Stimulated activated CD4-positive, alpha-beta T cell treated with anti-CD3 and anti-CD28 coated beads, Interleukin-2, amount 100 ng/mL, for 24 hours (primary cell): ENCODE data around the gene BCAM.
"Not testable (repeated sequence)": the region's sequence is repeated elsewhere in the genome, so short reads cannot be mapped to it uniquely, and the experiment has no call there.

Experiments used
- DNase-seq, 2 donors: peaks; one replicate each; pipeline ENCODE4 v3.0.0-alpha.2; 2020

The BCAM gene

GRCh38 chr19:44818466-44819031, 9.6 kb downstream of the BCAM start:
- DNase-seq: no peak

DNA sequence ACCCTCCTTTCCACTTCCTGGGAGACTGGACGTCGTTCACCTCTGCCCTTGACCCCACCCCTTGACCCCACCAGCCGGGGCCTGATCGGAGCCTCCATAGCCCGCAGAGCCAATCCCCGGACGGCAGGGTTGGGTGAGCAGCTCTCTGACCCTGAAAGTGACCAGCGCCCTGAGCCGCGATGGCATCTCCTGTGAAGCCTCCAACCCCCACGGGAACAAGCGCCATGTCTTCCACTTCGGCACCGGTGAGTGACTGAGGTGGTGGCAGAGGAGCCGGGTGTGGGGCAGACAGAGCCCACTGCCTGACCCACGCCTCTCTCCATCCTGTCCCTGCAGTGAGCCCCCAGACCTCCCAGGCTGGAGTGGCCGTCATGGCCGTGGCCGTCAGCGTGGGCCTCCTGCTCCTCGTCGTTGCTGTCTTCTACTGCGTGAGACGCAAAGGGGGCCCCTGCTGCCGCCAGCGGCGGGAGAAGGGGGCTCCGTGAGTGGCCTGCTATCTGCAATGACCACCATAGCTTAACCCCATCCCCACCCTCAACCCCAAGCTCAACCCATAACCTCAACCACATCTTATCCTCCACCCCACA, 10.4 kb downstream of the BCAM start:
- no peak for DNase-seq

- DNase-seq: no peak
Observed at GRCh38 chr19:44820648-44821609, 12.0 kb downstream of the BCAM start.

- DNase-seq: no peak
Observed at GRCh38 chr19:44822177-44822576, 13.3 kb downstream of the BCAM start.

DNA sequence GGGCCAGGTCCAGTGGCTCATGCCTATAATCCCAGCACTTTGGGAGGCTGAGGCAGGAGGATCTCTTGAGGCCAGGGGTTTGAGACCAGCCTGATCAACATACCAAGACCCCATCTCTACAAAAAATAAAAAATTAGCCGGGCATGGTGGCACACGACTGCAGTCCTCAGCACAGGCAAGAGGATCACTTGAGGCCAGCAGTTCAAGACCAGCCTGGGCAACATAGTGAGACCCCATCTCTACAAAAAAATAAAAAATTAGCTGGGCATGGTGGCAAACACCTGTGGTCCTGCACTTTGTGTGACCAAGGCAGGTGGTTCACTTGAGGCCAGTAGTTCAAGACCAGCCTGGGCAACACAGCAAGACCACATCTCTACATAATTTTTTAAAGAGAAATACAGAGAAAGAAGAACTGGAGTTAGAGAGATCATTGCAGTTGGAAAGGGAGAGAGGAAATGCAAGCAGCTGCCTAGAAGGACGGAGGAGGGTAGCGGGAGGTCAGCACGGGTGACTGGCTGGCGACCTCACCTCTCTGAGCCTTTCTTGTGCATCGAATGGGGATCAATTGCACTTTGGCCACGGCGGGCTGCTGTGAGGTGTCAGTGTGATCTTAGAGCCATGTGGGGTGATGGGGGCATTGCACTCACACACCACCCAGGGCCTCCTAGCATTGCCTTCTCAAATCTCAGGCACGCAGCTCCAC, 13.9 kb downstream of the BCAM start:
- no peak for DNase-seq

DNA sequence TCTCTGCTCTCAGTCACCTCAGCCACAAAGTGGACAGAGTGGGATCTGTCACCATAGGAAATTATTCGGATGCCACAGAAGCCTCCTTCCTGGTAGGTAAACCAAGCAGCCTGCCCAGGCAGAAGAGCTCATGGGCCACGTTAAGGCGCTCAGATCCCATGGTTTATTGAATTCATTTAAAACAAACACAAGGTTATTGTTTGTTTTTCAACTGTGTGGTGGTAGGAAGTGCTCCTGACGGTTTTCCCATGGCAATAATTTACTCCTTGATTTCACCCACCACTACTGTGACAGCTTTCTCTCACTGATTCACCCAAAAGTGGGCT, 14.4 kb downstream of the BCAM start:
- no peak for DNase-seq

GRCh38 chr19:44824761-44825160, 15.9 kb downstream of the BCAM start:
- DNase-seq: no peak

DNA sequence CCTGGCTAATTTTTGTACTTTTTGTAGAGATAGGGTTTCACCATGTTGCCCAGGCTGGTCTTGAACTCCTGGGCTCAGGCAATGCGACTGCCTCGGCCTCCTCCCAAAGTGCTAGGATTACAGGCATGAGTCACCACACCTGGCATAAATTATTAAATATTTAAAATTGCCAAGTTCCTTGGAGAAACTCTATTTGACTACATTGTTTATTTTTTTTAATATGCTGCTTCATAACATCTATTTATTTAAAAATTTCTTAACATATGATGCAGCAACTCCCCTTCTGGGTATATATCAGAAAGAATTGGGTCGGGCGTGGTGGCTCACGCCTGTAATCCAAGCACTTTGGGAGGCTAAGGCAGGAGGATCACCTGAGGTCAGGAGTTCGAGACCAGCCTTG, 24.0 kb downstream of the BCAM start:
- not testable (repeated sequence) for DNase-seq

DNA sequence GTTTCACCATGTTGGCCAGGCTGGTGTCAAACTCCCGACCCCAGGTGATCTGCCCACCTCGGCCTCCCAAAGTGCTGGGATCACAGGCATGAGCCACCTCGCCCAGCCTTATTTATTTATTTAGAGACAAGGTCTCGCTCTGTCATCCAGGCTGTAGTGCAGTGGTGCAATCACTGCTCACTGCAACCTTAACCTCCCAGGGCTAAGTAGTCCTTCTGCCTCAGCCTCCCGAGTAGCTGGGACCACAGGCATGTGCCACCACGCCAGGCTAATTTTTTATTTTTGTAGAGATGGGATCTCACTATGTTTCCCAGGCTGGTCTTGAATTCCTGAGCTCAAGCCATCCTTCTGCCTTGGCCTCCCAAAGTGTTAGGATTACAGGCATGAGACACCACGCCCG, 25.5 kb downstream of the BCAM start:
- not testable (repeated sequence) for DNase-seq

- no peak for DNase-seq
Observed at GRCh38 chr19:44839276-44839675, 30.4 kb downstream of the BCAM start.

GRCh38 chr19:44840811-44841210, 31.9 kb downstream of the BCAM start:
- DNase-seq: no peak

DNA sequence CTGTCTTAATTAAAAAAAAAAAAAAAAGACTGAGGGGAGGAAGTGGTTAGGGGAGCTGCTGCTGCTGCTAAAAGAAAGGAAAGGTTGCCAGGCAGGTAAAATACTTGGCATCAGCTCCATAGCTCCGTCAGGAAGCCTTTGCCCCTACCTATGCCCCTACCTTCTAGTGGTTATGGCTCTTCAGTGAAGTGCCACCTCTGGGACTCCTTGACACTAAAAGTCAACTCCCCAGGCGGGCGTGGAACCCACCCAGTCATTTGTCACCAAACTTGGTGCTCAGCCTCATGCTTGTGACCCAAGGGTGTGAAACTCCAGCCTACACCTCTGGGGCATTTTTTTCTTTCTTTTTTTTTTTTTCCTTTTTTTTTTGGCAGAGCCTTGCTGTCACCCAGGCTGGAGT, 32.3 kb downstream of the BCAM start:
- DNase-seq: no peak

- no peak for DNase-seq
Observed at GRCh38 chr19:44845286-44845611, 36.3 kb downstream of the BCAM start.

DNA sequence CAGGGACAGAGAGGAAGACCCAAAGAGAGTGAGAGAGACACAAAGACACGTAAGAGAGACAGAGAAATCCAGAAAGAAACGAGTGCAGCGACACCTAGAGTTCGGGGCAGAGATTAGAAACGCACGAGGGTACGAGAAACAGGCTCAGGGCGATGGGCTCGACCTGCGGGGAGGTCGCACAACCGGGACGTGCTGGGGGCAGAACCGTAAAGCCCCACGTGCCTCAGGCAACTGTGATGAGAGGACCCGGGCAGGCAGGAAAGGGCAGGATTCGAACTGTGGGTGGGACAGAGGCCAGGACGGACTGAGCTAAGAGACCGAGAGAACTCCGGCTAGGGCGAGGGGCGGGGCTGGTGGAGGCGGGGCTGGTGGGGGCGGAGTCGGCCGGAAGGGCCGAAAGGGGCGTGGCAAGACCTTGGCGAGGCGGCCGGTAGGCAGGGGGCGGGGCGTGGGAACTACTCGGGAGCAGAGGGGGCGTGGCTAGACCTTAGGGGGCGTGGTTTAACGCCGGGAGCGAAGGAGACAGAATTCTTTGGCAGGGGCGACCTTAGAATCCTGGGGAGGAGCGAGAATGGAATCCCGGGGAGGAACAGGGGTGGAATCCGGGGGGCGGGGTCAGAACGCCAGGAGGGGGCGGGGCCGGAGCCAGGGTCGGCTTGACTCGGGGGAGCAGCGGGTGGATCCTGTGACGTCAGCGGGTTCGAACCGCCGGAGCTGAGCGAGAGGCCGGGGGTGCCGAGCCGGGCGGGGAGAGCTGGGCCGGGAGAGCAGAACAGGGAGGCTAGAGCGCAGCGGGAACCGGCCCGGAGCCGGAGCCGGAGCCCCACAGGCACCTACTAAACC, 36.9 kb downstream of the BCAM start, which contains the start of gene NECTIN2:
TSS of gene NECTIN2 (plus strand) at position 686 of the 843 bp plus-strand sequence. CDS start 229 bp downstream, outside the sequence.
- DNase-seq: peak; percentile 91 to 97

DNA sequence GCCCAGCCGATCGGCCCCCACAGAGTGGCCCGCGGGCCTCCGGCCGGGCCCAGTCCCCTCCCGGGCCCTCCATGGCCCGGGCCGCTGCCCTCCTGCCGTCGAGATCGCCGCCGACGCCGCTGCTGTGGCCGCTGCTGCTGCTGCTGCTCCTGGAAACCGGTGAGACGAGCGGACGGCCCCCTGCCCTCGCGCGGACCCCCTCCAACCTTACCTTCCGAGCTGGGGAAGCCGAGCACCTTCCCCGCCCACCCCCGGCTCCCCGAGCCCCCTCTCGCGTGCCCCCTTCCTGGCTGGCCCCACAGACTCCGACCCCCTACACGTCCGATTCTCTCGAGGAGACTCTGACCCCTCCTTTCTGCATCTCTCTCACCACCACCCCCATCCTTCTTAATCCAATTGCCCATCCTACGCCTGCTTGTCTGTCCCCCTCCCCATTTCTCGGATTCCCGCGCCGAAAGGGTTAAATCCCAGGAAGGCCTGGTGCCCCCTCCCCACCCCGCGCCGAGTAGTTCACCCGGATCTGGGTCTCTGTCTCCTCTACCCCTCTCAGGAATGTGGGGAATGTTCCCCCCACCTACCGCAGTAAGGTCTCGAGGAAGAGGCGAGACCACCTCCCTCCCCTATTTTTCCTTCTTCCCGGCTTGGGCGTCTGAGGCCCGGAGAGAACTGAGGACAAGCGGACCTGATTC, 37.7 kb downstream of the BCAM start:
- DNase-seq: no peak

DNA sequence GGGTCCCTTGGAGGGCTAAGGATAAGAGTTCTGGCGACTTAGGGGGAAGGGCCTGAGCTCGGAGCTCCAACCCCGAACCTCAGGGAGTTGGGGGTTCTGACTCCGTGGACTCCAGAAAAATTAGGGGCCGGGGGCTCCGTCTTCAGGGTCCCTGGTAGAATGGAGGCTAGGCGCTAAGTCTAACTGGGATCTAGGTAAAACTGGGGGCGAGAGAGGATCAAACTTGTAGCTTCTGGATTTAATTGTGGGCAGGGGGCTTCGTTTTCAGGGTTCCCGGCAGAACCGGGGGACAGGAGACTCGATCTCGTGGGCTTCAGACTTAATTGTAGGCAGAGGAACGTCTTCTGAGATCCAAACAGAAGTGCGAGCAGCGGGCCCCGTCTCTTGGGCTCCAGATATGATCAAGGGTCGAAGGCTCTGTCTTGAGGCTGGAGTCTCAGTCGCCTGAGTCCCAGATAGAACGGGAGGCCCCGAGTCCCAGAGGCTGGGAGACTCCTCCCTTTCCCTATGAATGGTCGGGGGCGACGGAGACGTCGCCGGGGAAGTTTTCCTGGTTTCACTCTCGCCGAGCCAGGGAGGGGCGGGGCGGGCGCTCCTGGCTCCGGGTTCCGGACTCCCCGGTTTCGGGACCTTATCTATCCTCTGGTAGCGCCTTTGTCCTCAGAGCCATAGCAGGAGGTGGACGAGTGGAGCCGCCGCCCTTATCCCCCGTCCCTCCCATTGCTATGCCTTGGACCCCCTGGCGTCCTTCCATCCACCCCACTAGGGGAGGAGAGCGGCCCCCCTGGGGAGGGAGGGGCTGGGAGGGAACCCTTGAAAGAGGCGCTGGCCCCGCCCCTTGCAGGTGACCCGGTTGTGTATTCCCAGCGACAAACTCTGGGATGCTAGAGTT, 38.5 kb downstream of the BCAM start:
- DNase-seq: peak in 1 of 2 donors; percentile 21

DNA sequence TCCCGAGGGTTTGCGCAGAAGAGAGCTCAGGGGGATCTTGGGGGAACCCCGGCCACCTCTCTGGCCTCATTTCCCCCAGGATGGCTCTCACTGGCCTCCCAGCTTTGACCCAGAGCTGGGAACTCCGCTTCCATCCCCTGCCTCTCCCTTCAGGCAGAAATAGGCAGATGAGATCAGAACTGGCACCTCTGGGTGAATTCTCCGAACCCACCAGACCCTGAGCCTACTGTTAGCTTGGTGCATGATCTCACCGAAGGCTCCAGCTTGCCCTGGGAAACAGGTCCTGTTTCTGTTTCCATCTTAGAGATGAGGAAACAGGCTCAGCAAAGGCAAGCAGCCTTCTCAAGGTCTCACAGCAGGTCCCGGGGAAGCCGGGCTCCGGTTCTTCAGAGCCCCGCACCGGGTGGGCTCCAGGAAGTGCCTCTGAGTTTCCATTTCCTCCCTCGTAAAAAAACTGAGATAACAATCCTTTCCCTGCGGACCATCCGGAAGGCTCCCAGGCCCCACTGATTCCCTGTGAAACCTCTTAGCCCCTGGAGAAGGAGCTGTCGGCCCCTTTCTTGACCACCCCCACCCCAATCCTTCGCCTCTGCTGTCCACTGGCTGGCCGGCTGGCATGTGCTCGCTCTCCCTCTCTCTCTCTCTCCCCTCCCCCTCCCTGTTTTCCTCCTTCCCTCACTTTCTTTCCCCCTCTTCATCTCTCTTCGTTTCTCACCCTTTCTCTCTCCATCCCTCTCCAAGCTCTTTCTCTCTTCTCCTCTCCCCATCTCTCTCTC, 39.3 kb downstream of the BCAM start:
- DNase-seq: no peak

DNA sequence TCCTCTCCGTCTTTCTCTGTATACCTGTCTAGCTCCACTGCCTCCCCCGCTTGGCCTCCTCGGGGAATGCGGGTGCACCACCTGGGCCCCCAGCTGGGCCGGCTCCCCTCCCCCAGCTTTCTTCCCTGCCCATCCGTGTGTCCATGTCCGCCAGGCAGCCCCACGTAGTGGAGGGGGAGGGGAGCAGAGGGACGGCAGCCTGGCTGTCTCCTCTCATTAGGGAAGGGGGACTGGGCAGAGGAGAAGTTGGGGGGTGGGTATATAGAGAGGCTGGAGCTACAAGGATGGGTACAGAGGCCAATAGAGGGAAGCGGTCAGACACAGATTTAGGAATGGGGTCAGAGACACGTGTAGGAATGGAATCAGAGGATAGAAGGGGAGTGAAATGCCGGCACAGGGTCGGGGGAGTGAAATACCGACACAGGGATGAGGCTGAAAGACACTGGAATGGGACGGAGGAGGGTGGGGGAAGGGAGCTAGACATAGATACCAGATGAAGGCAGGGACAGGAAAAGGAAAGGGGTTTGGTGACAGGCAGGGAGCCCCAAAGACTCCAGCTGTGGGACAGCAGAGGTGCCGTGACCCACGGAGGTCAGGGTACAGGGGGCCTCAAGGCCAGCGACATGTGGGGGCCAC, 40.0 kb downstream of the BCAM start:
- DNase-seq: no peak

GRCh38 chr19:44850641-44851109, 41.8 kb downstream of the BCAM start:
- DNase-seq: no peak
